ENCODE data around the gene USP54. TPM values are rescaled to one million over a fixed set of nuclear protein-coding genes. Genes with fewer than 3 reads are reported as not detected.

The USP54 gene
- total RNA-seq, 3 donors from 2014 or later = 18.2 to 106 (median 57.0) TPM

- Histone ChIP-seq H3K4me1 (no peaks in the 10 kb centered on the region), H3K4me3 (no peak overlapping the region), H3K27me3 (no peaks in the 10 kb centered on the region), H3K9me3 (no peaks in the 10 kb centered on the region), H3K27ac (no peak overlapping the region), H3K36me3 (no peaks in the 10 kb centered on the region)
- intact Hi-C loops (cut with DNase I; ENCODE audit: low total_unique reads) = no loop called here
- DNase-seq (ENCODE audit: low spot score in 2 of 2) = no peak
- TF ChIP-seq POLR2AphosphoS5 (IDR thresholded peaks at IDR 0.05) = no peak
- no peak for TF ChIP-seq CTCF (IDR thresholded peaks at IDR 0.05)
Measured at GRCh38 chr10:73478636-73479035, 112.5 kb downstream of the USP54 start.

GRCh38 chr10:73471226-73471625 lies 119.9 kb downstream of the USP54 start:
- Histone ChIP-seq H3K27me3 (no peaks in the 10 kb centered on the region), H3K9me3 (no peaks in the 10 kb centered on the region), H3K36me3 (peaks cover 4% of the 10 kb centered on the region), H3K4me1 (no peaks in the 10 kb centered on the region), H3K4me3 (no peak overlapping the region), H3K27ac (no peak overlapping the region)
- no peak for TF ChIP-seq POLR2AphosphoS5 (IDR thresholded peaks at IDR 0.05)
- no peak for TF ChIP-seq POLR2A (IDR thresholded peaks at IDR 0.05)
- no peak for TF ChIP-seq CTCF (IDR thresholded peaks at IDR 0.05)
- no peak for DNase-seq (ENCODE audit: low spot score in 2 of 2)
- intact Hi-C loops (cut with DNase I; ENCODE audit: low total_unique reads) = no loop called here

GRCh38 chr10:73469579-73469978 lies 121.6 kb downstream of the USP54 start:
- H3K27me3 ChIP-seq = no peaks in the 10 kb centered on the region
- intact Hi-C loops (cut with DNase I; ENCODE audit: low total_unique reads) = no loop called here
- H3K27ac ChIP-seq = no peak overlapping the region
- H3K4me1 ChIP-seq = no peaks in the 10 kb centered on the region
- H3K4me3 ChIP-seq = no peak overlapping the region
- no peak for DNase-seq (ENCODE audit: low spot score in 2 of 2)
- H3K9me3 ChIP-seq = no peaks in the 10 kb centered on the region
- H3K36me3 ChIP-seq = peaks cover 10% of the 10 kb centered on the region
- TF ChIP-seq CTCF (IDR thresholded peaks at IDR 0.05) = no peak
- TF ChIP-seq POLR2AphosphoS5 (IDR thresholded peaks at IDR 0.05) = no peak
- TF ChIP-seq POLR2A (IDR thresholded peaks at IDR 0.05) = no peak

GRCh38 chr10:73467206-73467605 lies 123.9 kb downstream of the USP54 start:
- no peak overlapping the region for H3K27ac ChIP-seq
- no peaks in the 10 kb centered on the region for H3K27me3 ChIP-seq
- H3K36me3 ChIP-seq = peaks cover 10% of the 10 kb centered on the region
- H3K9me3 ChIP-seq = no peaks in the 10 kb centered on the region
- H3K4me1 ChIP-seq = no peaks in the 10 kb centered on the region
- intact Hi-C loops (cut with DNase I; ENCODE audit: low total_unique reads) = no loop called here
- no peak overlapping the region for H3K4me3 ChIP-seq
- no peak for TF ChIP-seq CTCF (IDR thresholded peaks at IDR 0.05)
- no peak for TF ChIP-seq POLR2AphosphoS5 (IDR thresholded peaks at IDR 0.05)
- TF ChIP-seq POLR2A (IDR thresholded peaks at IDR 0.05) = no peak
- DNase-seq (ENCODE audit: low spot score in 2 of 2) = no peak

GRCh38 chr10:73465978-73466726 lies 125.0 kb downstream of the USP54 start:
- Histone ChIP-seq H3K27me3 (no peaks in the 10 kb centered on the region), H3K4me3 (no peak overlapping the region), H3K36me3 (peaks cover 10% of the 10 kb centered on the region), H3K4me1 (no peaks in the 10 kb centered on the region), H3K27ac (no peak overlapping the region), H3K9me3 (no peaks in the 10 kb centered on the region)
- intact Hi-C loops (cut with DNase I; ENCODE audit: low total_unique reads) = no loop called here
- TF ChIP-seq CTCF (IDR thresholded peaks at IDR 0.05) (no peak), POLR2AphosphoS5 (IDR thresholded peaks at IDR 0.05) (no peak), POLR2A (IDR thresholded peaks at IDR 0.05) (no peak)
- no peak for DNase-seq (ENCODE audit: low spot score in 2 of 2)

Measured in breast epithelium (tissue), 4 donors.